HG02588 (cell line): Measurements from ENCODE around the gene SNX9.

ENCODE experiments used
- ATAC-seq: cut with Tn5 transposase; IDR thresholded peaks from one replicate; pipeline ENCODE4 v1.9.1; 2021; ENCODE audit warnings: mild to moderate bottlenecking, moderate library complexity; ENCODE audit not compliant: unreplicated experiment

The SNX9 gene

GRCh38 chr6:157800420-157801237 lies 22.4 kb upstream of the SNX9 start:
- peak; percentile 84 for ATAC-seq

DNA sequence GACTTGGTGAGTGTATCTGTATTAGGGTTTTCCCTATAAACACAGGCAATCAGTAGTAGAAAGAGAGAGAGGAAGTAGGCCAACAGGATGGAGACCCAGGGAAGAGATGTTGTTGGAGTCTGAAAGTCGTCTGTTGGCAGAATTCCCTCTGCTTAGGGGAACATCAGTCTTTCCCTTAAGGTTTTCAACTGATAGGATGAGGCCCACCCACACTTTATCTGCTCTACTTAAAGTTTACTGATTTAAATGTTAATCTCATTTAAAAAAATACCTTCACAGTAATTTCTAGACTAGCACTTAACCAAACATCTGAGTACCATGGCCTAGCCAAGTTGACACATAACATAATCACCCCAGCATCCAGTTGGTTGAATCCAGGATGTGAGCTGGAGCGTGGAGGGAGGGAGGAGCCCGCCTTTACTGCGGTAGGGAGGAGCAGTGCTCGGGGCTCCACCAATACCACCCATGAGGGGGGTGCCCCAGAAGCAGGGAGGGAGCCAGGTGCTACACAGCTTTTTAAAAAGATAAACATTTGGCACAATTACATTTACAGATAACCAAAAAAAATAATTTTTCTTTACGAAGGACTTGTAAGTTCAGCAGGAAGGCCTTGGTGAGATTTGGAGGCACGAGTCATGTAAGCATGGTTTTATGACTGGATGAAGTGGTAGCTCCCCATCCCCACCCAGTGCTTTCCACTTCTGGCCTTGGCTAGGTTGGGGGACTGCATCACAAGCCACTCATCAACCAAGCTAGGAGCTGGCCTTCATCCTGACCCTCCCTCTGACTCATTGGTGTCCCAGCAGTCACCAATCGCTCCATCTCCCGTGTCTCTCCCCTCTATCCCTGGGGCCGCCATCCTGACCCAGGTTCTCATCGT lies 18.4 kb upstream of the SNX9 start:
- ATAC-seq = no peak

GRCh38 chr6:157806131-157806855 lies 16.8 kb upstream of the SNX9 start:
- ATAC-seq = no peak

- no peak for ATAC-seq
Observed at GRCh38 chr6:157806856-157807215, 16.2 kb upstream of the SNX9 start.

GRCh38 chr6:157808405-157808950 lies 14.6 kb upstream of the SNX9 start:
- no peak for ATAC-seq

DNA sequence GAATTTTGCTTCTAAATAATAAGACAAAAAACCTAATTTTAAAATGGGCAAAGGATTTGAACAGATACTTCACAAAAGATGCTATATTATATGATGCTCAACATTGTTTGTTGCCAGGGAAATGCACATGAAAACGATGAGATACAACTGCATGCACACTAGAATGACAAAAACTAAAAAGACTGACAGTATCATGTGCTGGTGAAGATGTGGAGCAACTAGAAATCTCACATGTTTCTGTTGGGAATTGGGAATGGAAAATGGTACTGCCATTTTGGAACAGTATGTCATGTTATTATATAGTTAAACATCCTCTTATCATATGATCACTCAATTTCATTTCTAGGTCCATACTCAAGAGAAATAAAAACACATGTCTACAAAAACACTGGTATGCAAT lies 13.4 kb upstream of the SNX9 start:
- ATAC-seq = no peak

GRCh38 chr6:157811137-157811475 lies 11.9 kb upstream of the SNX9 start:
- no peak for ATAC-seq

GRCh38 chr6:157811476-157812173 lies 11.4 kb upstream of the SNX9 start:
- ATAC-seq = no peak

DNA sequence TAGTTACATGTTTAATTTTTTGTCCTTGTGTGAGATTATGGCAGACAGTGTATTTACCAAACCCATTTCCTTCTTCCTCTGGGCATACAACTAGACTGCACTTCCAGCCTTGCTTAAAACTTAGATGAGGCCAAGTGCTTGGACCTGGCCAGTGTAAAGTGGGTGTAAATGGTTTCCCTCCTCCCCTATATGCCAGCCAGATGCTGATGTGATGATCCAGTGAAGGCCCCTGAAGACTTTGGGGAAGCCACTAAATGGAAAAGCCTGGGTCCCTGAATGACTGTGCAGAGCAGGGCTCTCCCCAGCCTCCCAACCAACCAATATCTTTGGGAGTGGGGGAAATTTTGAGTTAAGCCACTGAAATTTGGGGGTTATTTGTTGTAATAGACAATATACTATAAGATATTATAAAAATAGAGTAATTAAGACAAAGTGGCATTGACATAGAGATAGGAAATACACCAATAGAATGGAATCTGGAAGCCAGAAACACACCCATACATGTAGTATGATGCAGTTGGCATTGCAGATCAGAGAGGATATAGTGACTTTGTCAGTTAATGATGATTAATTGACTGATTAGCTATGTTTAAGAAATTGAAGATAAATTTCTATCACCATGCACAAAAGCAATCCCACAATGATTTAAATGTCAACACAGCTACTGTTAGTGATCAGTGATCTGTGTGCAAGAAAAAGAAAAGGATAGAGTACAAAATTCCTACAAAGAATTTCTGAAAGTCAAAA lies 10.4 kb upstream of the SNX9 start:
- ATAC-seq = no peak

DNA sequence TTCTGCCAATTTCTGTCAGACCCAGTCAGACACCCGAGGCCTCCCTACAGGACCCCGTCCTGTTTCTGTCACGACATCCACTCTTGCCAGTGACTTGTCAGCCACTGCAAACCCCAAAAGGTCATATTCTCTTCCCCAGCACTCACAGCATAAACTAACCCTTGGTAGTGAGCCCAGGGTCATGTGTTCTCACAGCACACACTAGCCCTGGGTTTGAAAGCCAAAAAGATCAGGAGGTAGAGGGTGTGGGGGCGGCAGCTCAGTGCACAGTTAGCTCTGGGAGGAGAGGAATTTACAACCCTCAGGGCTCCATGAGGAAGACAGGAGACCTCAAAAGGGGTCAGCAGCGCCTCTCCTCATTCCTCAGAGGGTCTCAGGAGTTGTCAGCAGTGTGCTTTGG lies 9.9 kb upstream of the SNX9 start:
- no peak for ATAC-seq

DNA sequence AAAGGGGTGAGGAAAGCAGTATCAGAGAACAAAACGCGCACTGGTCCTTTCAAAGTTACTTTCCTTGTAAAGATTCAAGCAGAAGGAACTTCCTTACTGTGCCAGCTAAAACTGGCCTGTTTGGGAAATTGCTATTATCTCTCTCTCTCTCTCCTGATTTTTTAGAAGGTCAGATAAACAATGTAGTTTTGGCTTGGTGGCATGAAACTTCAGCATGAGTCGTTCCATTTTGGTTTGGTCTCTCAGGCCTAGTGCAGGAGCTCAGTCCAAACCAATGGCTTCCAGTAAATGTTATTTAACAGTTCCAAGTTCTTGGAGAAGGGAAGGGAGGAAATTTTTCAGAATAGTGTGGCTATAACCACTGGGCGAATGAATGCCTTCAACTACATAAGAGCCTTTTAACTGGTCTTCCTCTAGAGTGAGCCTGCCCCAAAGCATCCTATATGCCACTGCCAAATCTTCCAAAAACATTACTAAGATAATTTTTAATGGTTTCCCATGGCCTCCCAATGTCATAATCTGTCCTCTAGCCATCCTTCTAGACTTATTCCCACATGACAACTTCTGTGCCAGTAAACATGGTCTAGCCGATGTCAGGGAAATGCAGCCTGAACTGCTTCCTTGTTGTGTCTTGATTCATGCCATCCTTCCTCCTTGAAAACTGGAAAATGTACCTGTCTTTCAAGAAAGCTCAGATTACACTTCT lies 9.1 kb upstream of the SNX9 start:
- no peak for ATAC-seq

- ATAC-seq = no peak
Observed at GRCh38 chr6:157814883-157815282, 8.2 kb upstream of the SNX9 start.

- ATAC-seq = no peak
Observed at GRCh38 chr6:157821342-157822033, 1.6 kb upstream of the SNX9 start.

DNA sequence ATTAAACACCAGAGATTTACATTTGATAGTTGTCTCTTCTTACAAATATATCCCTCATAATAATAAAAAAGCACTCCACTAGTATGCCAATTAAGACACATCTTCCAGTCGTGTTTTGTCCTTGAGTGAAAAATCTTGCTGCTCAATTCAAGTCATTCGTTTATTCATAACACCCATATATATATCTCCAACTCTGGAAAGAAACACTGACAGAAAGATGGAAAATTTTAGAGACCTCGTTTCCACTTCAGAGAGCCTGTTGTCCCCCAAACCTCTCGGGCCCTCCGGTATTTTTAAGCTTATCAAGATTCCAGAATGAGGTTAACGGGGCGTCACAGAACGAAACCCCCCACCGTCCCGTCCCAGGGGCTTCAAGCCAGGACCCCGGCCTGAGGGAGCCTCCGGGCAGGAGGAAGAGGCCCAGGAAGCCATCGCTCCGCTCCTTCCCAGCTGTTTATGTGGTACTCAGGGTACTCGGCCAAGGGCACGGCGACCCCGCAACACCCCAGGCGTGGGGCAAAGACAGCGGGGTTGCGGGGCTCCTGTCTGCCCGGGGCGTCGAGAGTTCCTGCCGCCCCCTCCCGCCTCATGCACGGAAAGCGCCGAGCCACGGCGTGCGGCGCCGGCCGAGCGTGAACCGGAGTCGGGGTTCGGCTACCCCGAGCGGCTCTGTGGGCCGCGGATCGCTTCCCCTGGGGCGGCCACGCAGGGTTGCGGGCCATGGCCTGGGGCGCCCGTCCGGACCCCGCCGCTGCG lies 623 bp upstream of the SNX9 start:
- ATAC-seq = peak; percentile 5

DNA sequence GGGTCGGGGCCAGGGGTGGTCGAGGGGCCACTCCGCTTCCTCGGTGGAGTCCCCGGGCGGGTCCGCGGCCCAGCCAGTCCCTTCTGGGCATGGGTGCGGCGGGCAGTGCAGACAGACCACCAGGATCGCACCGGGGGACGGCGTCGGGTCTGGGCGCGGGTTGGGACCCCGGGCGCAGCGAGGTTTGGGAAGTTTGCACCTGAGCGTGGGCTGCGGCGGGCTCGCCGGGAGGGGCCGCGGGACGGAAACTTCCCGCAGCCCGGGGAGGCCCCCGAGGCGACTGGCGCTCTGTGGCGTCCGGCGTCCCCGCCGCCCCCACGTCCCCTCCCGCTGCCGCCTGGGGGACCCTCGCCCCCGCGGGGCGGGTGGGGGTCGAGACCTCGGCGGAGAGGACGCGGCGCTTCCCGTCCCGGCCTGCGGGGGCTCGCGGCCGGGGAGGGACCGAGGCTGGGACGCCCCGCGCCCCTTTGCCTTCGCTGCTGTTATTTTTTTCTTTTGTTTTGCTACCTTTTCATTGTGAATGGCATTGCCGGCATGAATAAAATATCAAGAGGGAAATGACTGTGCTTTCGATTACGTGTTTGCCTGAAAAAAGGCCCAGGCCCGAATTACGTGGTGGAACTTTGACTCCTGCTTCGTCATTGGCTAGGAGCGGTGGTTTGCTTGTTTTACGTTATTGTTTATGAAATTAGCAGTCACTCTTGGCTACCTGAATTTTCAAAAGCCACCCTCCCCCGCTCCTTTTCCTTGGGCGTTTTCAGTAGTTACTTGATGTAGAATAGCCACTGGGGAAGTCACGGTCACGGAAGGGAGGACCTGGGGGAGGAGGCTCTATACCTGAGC lies 703 bp downstream of the SNX9 start:
- peak; percentile 46 for ATAC-seq

DNA sequence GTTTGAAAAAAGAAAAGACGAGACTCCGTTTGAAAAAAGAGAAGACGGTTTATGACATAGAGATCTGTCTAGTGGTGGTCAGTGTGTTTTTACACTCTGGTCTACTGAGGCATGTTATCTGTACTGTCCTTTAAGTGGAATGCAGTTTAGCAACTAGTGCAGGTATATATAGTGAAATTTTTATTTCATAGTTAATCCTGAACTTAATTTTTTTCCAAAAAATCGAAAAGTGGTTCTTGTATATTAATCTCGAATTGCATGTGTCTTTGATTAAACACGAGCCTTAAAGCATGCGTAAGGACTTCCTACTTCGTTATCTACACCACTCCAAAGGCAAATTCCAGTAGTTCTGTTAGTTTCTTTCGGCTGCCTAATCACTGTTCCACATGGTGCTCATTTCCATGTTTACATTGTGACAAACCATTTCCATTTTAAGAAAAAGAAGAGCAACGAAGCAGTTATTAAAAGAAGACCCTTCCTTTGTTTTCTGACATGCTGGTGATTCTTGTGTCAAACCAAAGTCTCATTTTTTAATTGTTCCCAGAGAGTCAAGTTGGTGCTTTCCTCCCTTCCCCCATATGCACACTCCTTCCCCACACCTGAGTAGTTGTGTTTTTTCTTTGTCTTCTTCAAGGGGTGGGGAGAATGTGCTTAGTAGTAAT lies 2.3 kb downstream of the SNX9 start:
- ATAC-seq = no peak
